ENCODE data around the gene PXYLP1. TPM values are rescaled to one million over a fixed set of nuclear protein-coding genes. Genes with fewer than 3 reads are reported as not detected.

The PXYLP1 gene
- total and polyA plus RNA-seq, 9 of the 15 experiments (the other 6 are each of a cell fraction or from before 2014, with no cell fraction given) = 0.80 to 2.9 (median 1.3) TPM

DNA sequence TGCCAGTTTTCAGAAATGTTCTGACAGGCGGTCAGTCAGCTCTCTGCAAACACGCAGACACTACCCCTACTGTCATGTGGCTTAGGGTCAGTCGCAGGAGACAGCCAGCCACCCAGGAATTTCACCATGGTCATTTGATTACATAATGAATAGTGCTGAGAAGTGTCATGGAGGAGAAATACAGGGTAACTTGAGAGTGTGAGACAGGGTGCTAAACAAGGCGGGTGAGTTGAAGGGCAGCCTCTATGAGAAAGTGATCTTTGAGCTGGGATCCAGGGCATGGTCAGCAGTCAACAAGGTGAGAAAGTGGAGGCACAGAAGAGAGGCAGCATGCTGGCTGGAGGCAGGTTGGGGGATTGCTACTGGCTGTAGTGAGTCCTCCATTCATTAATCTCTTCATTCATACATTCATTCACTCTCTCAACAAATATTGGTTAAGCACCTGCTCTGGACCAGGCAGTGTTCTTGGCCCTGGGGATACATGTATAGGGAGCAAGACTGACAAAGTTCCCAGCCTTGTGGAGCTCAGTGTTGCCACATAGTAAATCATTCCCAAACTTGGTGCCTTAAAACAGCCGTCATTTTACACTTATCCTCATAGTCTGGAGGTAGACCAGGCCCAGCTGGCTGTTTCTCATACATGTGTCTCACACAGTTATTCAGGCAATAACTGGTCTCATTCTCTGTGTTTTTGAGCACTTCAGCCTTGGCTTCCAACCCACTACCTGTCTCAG lies 14.8 kb downstream of the PXYLP1 start (continued):
- TF ChIP-seq ZFPM2 (CRISPR knock-in tag; IDR thresholded peaks at IDR 0.05) (no peak), NR1H2 (CRISPR knock-in tag; IDR thresholded peaks at IDR 0.05) (no peak), SMARCA5 (IDR thresholded peaks at IDR 0.05) (no peak)

GRCh38 chr3:141246958-141247301 lies 15.3 kb downstream of the PXYLP1 start:
- in situ Hi-C loops (cut with MboI) (no loop called here), intact Hi-C loops (cut with micrococcal nuclease) (no loop called here)
- peaks cover 5% of the 10 kb centered on the region; the same call in 1 of the 2 replicates for H3K9me3 ChIP-seq (replicated peaks; ENCODE audit: control insufficient read depth, insufficient read depth, low read depth, low read length)
- ATAC-seq (no peak), DNase-seq (ENCODE audit: extremely low read depth in 1 of 4, low spot score in 3 of 4) (no peak), FAIRE-seq (no peak)
- H3K27me3 ChIP-seq (ENCODE audit: control insufficient read depth in 2 of 2, insufficient read depth in 2 of 2, low read length in 2 of 2) = peaks cover 23 to 31% of the 10 kb centered on the region in 2 experiments
- no peak overlapping the region for H3K4me2 ChIP-seq (ENCODE audit: insufficient read depth, low read length)
- no peak overlapping the region for H3K9ac ChIP-seq (ENCODE audit: insufficient read depth in 1 of 2, low read depth in 2 of 2, low read length in 2 of 2)
- no peaks in the 10 kb centered on the region for H3K79me2 ChIP-seq (ENCODE audit: control insufficient read depth, insufficient read depth, low read length)
- POLR2A ChIA-PET = interaction anchor here (1.9 kb wide), 1 partner anchor 11 kb away, joined by 5 read pairs; no protein-coding TSS in a partner anchor
- CTCF ChIA-PET (ENCODE audit: low intra/inter-chr PET ratio) = no interaction called here
- no peak overlapping the region for H2AFZ ChIP-seq (ENCODE audit: low read depth, low read length)
- 0% methylated on average over 2 of the region's 2 CpGs for WGBS (ENCODE audit: insufficient coverage, low coverage, missing lambda C conversion rate)
- H3K36me3 ChIP-seq (ENCODE audit: control insufficient read depth, insufficient read depth, low read length) = no peaks in the 10 kb centered on the region
- no peak overlapping the region for H3K4me3 ChIP-seq
- H4K20me1 ChIP-seq (replicated peaks; ENCODE audit: control insufficient read depth, insufficient read depth, low read length) = no peaks in the 10 kb centered on the region
- H3K9me1 ChIP-seq (ENCODE audit: control insufficient read depth, insufficient read depth, low read length) = peaks cover 3% of the 10 kb centered on the region
- BruUV-seq (replicated peaks) = no TSS peak
- H3K27ac ChIP-seq (ENCODE audit: extremely low read depth, low read depth, low read length) = no peak overlapping the region
- no peaks in the 10 kb centered on the region; a peak in 1 of 5 replicates for H3K4me1 ChIP-seq (replicated peaks in 1 of 2; ENCODE audit: control insufficient read depth in 2 of 2, insufficient read depth in 2 of 2, low read length in 2 of 2)
- TF ChIP-seq ZNF263 (CRISPR knock-in tag; IDR thresholded peaks at IDR 0.05; ENCODE audit: borderline replicate concordance) = no peak
- TF ChIP-seq, protein P1, sequence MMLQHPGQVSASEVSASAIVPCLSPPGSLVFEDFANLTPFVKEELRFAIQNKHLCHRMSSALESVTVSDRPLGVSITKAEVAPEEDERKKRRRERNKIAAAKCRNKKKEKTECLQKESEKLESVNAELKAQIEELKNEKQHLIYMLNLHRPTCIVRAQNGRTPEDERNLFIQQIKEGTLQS (IDR thresholded peaks at IDR 0.05) = no peak
- TF ChIP-seq, protein P1 (CRISPR knock-in tag; conservative IDR thresholded peaks at IDR 0.05) = no peak
- TF ChIP-seq CREBBP (IDR thresholded peaks at IDR 0.05; ENCODE audit: low read depth, low read length) = no peak
- TF ChIP-seq HDAC8 (tag; IDR thresholded peaks at IDR 0.05) = no peak
- TF ChIP-seq DACH1 (IDR thresholded peaks at IDR 0.05; ENCODE audit: partially characterized antibody) = no peak
- TF ChIP-seq ZNF639 (CRISPR knock-in tag; conservative IDR thresholded peaks at IDR 0.05 in 1 of 2, IDR thresholded peaks at IDR 0.05 in 1 of 2) = no peak
- TF ChIP-seq ELF2 (CRISPR knock-in tag; IDR thresholded peaks at IDR 0.05) = no peak
- no peak for TF ChIP-seq SRSF7 (optimal IDR thresholded peaks at IDR 0.05; ENCODE audit: low read depth, low read length)
- TF ChIP-seq GABPB1 (CRISPR knock-in tag; IDR thresholded peaks at IDR 0.05) = no peak
- no peak for TF ChIP-seq KLF6 (CRISPR knock-in tag; IDR thresholded peaks at IDR 0.05; ENCODE audit: borderline replicate concordance)
- TF ChIP-seq PHF20 (IDR thresholded peaks at IDR 0.05; ENCODE audit: partially characterized antibody) = no peak
- TF ChIP-seq, protein P2, sequence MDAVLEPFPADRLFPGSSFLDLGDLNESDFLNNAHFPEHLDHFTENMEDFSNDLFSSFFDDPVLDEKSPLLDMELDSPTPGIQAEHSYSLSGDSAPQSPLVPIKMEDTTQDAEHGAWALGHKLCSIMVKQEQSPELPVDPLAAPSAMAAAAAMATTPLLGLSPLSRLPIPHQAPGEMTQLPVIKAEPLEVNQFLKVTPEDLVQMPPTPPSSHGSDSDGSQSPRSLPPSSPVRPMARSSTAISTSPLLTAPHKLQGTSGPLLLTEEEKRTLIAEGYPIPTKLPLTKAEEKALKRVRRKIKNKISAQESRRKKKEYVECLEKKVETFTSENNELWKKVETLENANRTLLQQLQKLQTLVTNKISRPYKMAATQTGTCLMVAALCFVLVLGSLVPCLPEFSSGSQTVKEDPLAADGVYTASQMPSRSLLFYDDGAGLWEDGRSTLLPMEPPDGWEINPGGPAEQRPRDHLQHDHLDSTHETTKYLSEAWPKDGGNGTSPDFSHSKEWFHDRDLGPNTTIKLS (IDR thresholded peaks at IDR 0.05; ENCODE audit: borderline replicate concordance, low read depth) = no peak
- no peak for TF ChIP-seq SMARCA5 (IDR thresholded peaks at IDR 0.05)
- no peak for TF ChIP-seq ZNF175 (CRISPR knock-in tag; IDR thresholded peaks at IDR 0.05; ENCODE audit: low read depth)
- TF ChIP-seq TGIF2 (CRISPR knock-in tag; IDR thresholded peaks at IDR 0.05) = no peak

Measured in K562 (cell line).